Left ventricle myocardium inferior (tissue), 1 donor: ENCODE measurements around the gene PRR12. TPM values are rescaled to one million over a fixed set of nuclear protein-coding genes. Genes with fewer than 3 reads are reported as not detected.

Source experiments
- DNase-seq: peaks from one replicate; pipeline ENCODE4 v3.0.0-alpha.2; 2020
- H3K27ac ChIP-seq: fragments of 200-600 bp; replicated peaks from 2 replicates; pipeline ENCODE4 v1.8.0; 2021
- H3K27me3 ChIP-seq: fragments of 200-600 bp; 2 replicates; pipeline ENCODE4 v1.8.0; 2021; ENCODE audit warnings: low read depth
- H3K36me3 ChIP-seq: fragments of 200-600 bp; 2 replicates; pipeline ENCODE4 v1.8.0; 2021
- H3K4me1 ChIP-seq: fragments of 200-600 bp; 2 replicates; pipeline ENCODE4 v1.8.0; 2021
- H3K4me3 ChIP-seq: fragments of 200-600 bp; 2 replicates; pipeline ENCODE4 v1.8.0; 2021; ENCODE audit warnings: mild to moderate bottlenecking, moderate library complexity
- H3K9me3 ChIP-seq: fragments of 200-600 bp; replicated peaks from 2 replicates; pipeline ENCODE4 v1.8.0; 2021
- intact Hi-C: fragments of 100-400 bp; cut with micrococcal nuclease; formaldehyde crosslinking; loops from one replicate; pipeline ENCODE4 v1.11.0; 2022
- total RNA-seq: library from RNA; stranded (reverse); fragmentation: NEBNext Ultra II Directional; extraction: Animal tissue kit (Norgen Biotek cat#: 25700); gene quantifications from one replicate; pipeline ENCODE4 v1.2.1, GENCODE V29; 2021
- TF ChIP-seq, protein P1 (sequence below): fragments of 200-600 bp; IDR thresholded peaks from 2 replicates; pipeline ENCODE4 v1.8.0; 2021; ENCODE audit warnings: antibody characterized with exemption, mild to moderate bottlenecking, borderline replicate concordance
- donor health status: DM: no; HTN: yes; CAD: no; lungs with severe emphysema.

PRR12 gene
- total RNA-seq, 1 donor from 2014 or later: 15.5 TPM

DNA sequence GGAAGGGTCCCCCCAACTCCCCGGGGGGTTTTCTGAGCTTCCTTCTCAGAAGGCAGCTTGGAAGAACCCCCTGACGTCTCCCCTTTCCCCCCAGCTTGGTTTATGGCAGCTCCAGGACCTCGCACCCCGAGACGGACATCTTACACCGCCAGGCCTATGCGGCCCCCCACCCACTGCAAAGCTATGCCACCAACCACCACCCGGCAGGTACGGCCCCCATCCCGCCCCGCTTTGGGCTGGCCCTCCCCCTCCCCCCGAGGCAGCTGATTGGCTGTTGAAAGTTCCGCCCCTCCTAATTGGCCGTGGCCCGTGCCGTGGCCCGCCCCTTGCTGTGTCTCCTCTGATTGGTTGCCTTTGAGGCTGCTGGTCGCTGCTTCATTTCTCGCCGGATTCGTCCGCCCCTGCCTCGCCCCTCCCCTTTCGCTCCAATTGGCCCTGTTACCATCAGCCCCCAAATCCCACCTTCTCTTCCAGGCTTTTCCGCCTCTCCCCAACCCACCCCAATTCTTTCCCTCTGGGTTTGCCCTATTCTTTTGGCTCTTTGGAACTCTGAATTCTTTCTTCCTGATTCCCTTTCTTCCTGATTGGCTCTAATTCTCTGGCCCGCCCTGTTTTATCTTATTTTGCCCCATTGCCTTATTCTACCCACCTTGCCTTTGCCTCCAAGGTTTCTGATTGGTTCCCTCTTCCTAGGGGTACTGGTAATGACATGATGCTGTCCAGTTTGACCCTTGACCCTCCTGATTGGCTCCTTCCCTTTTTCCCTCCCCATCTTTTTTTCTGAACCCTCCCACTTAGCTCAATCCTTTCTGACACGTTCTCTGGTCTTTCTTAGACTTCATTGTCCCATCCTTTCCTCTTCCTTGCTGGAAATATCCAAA lies 2.5 kb downstream of the PRR12 start:
- intact Hi-C loops: no loop called here

DNA sequence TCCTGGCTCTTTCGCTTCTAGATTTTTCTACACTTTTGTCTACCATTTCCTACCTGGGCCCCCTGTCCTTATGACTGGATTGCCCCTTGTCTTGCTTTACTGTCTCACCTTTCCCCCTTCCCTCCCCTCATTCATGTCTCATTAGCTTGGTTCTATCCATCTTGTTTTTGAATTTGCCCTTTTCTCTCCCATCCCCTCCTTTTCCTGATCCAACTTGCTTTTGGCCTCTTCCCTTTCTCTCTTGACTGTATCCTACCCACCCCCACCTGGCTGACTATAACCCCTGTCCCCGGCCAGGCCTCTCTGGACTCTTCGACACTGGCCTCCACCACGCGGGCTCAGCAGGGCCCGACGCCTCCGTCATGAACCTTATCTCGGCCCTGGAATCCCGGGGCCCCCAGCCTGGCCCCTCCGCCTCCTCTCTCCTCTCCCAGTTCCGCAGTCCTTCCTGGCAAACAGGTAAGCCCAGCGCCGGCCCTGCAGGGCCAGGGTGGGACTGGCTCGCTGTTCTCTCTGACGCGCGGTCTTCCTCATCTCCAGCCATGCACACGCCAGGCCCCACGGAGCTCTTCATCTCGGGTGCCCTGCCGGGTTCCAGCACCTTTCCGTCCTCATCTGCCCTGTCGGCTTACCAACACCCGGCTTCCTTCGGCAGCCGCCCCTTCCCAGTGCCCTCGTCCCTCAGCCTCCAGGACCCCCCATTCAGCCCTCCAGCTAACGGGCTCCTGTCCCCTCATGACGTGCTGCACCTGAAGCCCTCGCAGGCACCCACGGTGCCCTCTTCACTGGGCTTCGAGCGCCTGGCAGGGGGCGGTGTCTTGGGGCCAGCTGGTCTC lies 3.4 kb downstream of the PRR12 start:
- intact Hi-C loops: no loop called here
- H3K4me3 ChIP-seq: no peak overlapping the region
- peaks cover 40% of the 10 kb centered on the region for H3K4me1 ChIP-seq
- no peaks in the 10 kb centered on the region for H3K27me3 ChIP-seq
- H3K9me3 ChIP-seq: no peaks in the 10 kb centered on the region
- H3K36me3 ChIP-seq: peaks cover 57% of the 10 kb centered on the region
- DNase-seq: no peak
- peak overlapping the region; percentile 97 for H3K27ac ChIP-seq
- TF ChIP-seq, protein P1, sequence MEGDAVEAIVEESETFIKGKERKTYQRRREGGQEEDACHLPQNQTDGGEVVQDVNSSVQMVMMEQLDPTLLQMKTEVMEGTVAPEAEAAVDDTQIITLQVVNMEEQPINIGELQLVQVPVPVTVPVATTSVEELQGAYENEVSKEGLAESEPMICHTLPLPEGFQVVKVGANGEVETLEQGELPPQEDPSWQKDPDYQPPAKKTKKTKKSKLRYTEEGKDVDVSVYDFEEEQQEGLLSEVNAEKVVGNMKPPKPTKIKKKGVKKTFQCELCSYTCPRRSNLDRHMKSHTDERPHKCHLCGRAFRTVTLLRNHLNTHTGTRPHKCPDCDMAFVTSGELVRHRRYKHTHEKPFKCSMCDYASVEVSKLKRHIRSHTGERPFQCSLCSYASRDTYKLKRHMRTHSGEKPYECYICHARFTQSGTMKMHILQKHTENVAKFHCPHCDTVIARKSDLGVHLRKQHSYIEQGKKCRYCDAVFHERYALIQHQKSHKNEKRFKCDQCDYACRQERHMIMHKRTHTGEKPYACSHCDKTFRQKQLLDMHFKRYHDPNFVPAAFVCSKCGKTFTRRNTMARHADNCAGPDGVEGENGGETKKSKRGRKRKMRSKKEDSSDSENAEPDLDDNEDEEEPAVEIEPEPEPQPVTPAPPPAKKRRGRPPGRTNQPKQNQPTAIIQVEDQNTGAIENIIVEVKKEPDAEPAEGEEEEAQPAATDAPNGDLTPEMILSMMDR: no peak

More for the DNA sequence above, 2.5 kb downstream of the PRR12 start:
- peak; percentile 95 for DNase-seq
- Histone ChIP-seq H3K9me3 (no peaks in the 10 kb centered on the region), H3K27ac (peak overlapping the region; percentile 97), H3K36me3 (peaks cover 48% of the 10 kb centered on the region), H3K4me3 (peak overlapping the region; percentile 94), H3K4me1 (peaks cover 40% of the 10 kb centered on the region), H3K27me3 (no peaks in the 10 kb centered on the region)
- TF ChIP-seq, protein P1: no peak

DNA sequence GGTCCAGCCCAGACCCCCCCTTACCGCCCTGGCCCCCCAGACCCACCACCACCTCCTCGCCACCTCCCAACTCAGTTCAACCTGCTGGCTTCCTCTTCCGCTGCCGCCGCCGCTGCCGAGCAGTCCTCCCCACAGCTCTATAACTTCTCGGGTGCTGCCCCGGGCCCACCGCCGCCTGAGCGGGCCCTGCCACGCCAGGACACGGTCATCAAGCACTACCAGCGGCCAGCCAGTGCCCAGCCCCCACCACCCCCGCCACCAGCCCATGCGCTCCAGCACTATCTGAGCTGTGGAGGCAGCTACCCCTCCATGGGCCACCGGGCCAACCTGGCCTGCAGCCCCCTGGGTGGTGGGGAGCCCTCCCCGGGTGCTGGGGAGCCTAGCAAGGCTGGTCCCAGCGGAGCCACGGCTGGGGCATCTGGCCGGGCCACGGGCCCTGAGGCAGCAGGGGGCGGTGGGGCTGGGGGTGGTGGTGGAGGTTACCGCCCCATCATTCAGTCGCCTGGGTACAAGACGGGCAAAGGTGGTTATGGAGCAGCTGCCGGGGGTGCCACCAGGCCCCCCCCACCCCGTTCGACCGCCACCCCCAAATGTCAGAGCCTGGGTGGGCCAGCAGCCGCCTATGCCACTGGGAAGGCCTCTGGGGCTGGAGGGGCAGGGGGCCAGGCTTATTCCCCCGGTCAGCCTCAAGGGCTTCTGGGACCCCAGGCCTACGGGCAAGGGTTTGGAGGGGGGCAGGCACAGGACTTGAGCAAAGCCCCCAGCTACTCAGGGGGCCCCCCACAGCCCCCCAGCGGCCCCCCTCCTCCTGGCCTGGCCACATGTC lies 4.2 kb downstream of the PRR12 start:
- H3K9me3 ChIP-seq: no peaks in the 10 kb centered on the region
- peaks cover 40% of the 10 kb centered on the region for H3K4me1 ChIP-seq
- H3K27me3 ChIP-seq: no peaks in the 10 kb centered on the region
- no peak for DNase-seq
- no peak overlapping the region for H3K4me3 ChIP-seq
- H3K27ac ChIP-seq: no peak overlapping the region
- intact Hi-C loops: no loop called here
- TF ChIP-seq, protein P1: no peak
- H3K36me3 ChIP-seq: peaks cover 65% of the 10 kb centered on the region

DNA sequence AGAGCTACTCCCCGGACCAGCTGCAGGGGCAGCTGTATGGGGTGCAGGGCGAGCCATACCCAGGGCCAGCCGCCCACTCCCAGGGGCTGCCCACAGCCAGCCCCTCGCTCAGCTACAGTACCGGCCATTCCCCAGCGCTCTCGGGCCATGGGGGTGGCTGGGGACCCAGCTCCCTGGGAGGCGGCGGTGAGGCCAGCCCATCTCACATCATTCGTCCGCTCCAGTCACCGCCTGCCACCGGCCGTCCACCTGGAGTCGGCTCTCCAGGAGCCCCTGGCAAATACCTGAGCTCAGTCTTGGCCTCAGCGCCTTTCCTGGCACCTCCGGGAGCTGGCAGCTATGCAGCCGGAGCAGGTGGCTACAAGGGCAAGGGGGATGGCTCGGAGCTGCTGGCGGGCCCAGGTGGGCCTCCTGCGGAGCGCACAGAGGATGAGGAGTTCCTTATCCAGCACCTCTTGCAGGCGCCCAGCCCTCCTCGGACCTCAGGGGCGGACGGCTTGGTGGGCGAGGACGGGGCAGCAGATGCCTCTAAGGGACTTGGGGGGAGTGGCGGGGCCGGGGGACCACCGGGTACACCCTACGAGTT lies 4.9 kb downstream of the PRR12 start:
- peaks cover 72% of the 10 kb centered on the region for H3K36me3 ChIP-seq
- no peaks in the 10 kb centered on the region for H3K27me3 ChIP-seq
- TF ChIP-seq, protein P1: no peak
- intact Hi-C loops: no loop called here
- no peak overlapping the region for H3K4me3 ChIP-seq
- no peak overlapping the region for H3K27ac ChIP-seq
- H3K9me3 ChIP-seq: no peaks in the 10 kb centered on the region
- DNase-seq: no peak
- peaks cover 34% of the 10 kb centered on the region for H3K4me1 ChIP-seq
